ENCODE measurements around the gene EVC2. TPM values are rescaled to one million over a fixed set of nuclear protein-coding genes. Genes with fewer than 3 reads are reported as not detected.

EVC2 gene
- total RNA-seq, 1 donor from 2014 or later = 1.4 TPM

DNA sequence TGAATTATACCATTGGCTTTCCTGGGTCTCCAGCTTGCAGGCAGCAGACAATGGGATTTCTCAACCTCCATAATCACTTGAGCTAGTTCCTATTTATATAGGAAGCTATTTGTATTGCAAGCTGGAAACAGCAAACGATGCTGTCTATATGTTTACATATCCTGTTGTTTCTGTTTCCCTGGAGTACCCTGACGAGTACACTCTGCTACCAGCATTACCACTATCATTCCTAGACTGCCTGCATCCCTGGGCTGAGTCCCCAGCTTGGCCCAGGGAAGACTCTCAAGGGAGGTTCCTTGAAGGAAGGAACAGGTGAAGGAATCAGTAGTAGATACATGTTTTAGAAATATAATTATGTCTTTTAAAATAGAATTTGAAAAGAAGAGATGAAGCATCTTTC is 81.4 kb downstream of the EVC2 start:
- Histone ChIP-seq H3K36me3 (peaks cover 43% of the 10 kb centered on the region), H3K4me3 (no peak overlapping the region), H3K27ac (replicated peaks) (no peak overlapping the region), H3K9me3 (replicated peaks) (no peaks in the 10 kb centered on the region), H3K27me3 (ENCODE audit: low read depth) (no peaks in the 10 kb centered on the region), H3K4me1 (no peaks in the 10 kb centered on the region)
- no peak for DNase-seq
- TF ChIP-seq, protein P1, sequence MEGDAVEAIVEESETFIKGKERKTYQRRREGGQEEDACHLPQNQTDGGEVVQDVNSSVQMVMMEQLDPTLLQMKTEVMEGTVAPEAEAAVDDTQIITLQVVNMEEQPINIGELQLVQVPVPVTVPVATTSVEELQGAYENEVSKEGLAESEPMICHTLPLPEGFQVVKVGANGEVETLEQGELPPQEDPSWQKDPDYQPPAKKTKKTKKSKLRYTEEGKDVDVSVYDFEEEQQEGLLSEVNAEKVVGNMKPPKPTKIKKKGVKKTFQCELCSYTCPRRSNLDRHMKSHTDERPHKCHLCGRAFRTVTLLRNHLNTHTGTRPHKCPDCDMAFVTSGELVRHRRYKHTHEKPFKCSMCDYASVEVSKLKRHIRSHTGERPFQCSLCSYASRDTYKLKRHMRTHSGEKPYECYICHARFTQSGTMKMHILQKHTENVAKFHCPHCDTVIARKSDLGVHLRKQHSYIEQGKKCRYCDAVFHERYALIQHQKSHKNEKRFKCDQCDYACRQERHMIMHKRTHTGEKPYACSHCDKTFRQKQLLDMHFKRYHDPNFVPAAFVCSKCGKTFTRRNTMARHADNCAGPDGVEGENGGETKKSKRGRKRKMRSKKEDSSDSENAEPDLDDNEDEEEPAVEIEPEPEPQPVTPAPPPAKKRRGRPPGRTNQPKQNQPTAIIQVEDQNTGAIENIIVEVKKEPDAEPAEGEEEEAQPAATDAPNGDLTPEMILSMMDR (IDR thresholded peaks at IDR 0.05; ENCODE audit: borderline replicate concordance) = no peak
- intact Hi-C loops (cut with micrococcal nuclease) = no loop called here

DNA sequence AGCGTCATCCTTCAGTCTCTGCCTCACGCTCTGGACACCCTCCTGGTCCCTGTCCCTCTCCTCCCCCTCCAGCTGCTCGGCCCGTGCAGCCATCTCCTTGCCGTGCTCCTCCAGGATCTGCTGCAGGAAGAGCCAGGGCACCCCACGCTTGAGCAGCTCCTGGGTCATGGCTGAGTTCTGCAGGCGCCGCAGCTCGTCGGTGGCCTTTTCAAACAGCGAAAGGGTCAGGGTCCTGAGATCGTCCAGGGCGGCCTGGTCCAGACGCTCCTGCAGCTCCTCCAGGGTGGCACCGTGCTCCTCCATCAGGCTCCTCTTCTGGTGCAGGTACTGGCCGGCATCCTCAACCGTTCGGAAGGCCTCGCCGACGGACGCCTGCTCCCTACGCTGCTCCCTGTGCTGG is 85.8 kb downstream of the EVC2 start:
- intact Hi-C loops (cut with micrococcal nuclease) = no loop called here
- Histone ChIP-seq H3K4me1 (no peaks in the 10 kb centered on the region), H3K36me3 (peaks cover 51% of the 10 kb centered on the region), H3K9me3 (replicated peaks) (no peaks in the 10 kb centered on the region), H3K27me3 (ENCODE audit: low read depth) (no peaks in the 10 kb centered on the region), H3K4me3 (no peak overlapping the region), H3K27ac (replicated peaks) (no peak overlapping the region)
- no peak for DNase-seq
- TF ChIP-seq, protein P1 (IDR thresholded peaks at IDR 0.05; ENCODE audit: borderline replicate concordance) = no peak

DNA sequence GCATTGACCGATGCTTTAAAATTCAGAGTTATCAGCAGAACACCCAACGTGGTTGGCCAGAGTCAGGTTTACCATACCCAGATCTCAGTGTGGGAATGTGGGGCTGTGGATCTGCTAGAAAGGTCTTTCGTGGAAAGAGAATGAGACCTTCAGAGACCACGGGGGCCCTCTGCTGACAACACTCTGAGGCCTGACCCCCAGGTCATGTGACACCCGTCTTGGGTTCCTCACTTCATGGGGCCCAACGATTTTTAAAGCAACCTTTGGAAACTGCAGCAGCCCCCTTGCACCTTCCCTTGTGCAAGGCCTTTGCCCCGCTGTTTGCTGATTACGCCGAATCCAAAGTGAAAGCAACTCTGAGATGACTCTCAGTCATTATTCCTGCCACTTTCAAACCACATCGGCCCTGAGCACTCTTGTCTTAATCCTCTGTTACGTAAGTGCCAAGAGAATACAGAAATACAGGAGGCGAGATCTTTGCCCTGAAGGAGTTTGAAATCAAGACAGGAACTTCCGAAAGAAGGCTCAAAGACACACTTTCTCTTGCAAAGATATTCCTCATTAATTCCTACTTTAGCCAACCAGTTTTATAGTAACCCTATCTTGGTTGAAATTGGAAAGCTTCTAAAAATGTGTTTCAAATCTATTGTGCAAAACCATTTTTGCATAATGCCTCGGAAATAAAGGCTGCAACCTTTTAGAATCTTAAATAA is 88.3 kb downstream of the EVC2 start:
- Histone ChIP-seq H3K4me3 (no peak overlapping the region), H3K27me3 (ENCODE audit: low read depth) (no peaks in the 10 kb centered on the region), H3K9me3 (replicated peaks) (no peaks in the 10 kb centered on the region), H3K27ac (replicated peaks) (no peak overlapping the region), H3K36me3 (peaks cover 46% of the 10 kb centered on the region), H3K4me1 (no peaks in the 10 kb centered on the region)
- intact Hi-C loops (cut with micrococcal nuclease) = no loop called here
- TF ChIP-seq, protein P1 (IDR thresholded peaks at IDR 0.05; ENCODE audit: borderline replicate concordance) = no peak
- no peak for DNase-seq

DNA sequence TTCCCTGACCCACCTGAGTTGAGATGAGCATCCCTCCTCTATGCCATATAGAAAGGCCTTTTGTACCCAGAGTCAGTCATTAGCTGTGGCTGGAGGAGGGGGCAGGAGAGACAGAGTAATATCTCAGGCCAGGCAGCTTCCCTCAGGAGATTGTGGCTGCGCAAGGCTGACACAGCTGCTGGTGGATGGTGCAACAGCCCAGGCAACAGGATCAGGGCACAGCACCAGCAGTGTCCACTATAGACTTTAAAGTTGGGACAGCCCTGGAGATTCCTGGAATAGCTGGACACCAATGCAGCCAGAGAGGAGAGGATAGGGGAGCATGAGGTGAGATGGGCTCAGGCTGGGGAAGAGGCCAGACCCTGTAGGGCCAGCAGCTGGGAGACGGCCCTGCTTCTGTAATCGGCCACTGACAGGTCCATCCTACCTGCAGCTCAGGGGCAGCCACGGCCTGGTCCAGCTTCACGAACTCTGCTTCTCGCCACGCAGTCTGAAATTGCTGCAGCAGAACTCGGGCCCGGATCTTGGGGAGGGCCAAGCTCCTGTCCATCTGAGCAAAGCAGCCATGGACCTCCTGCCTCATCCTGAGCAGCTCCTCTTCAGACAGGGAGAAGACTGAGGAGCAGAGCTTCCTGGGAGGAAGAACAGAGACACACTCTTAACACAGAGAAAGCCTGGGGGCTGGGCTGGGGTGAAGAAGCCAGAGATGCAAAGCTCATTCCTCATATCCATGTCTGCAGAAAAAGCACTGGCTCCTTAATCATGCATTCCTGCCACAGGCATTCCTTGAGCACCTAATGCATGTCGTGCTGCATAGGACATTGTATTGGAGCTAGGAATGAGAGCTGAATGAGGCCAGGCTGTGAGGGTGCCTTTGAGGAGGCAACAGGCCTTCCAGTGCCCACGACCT is 90.1 kb downstream of the EVC2 start:
- Histone ChIP-seq H3K9me3 (replicated peaks) (no peaks in the 10 kb centered on the region), H3K36me3 (peaks cover 31% of the 10 kb centered on the region), H3K27me3 (ENCODE audit: low read depth) (no peaks in the 10 kb centered on the region), H3K27ac (replicated peaks) (no peak overlapping the region), H3K4me3 (no peak overlapping the region), H3K4me1 (no peaks in the 10 kb centered on the region)
- TF ChIP-seq, protein P1 (IDR thresholded peaks at IDR 0.05; ENCODE audit: borderline replicate concordance) = no peak
- intact Hi-C loops (cut with micrococcal nuclease) = no loop called here
- no peak for DNase-seq

DNA sequence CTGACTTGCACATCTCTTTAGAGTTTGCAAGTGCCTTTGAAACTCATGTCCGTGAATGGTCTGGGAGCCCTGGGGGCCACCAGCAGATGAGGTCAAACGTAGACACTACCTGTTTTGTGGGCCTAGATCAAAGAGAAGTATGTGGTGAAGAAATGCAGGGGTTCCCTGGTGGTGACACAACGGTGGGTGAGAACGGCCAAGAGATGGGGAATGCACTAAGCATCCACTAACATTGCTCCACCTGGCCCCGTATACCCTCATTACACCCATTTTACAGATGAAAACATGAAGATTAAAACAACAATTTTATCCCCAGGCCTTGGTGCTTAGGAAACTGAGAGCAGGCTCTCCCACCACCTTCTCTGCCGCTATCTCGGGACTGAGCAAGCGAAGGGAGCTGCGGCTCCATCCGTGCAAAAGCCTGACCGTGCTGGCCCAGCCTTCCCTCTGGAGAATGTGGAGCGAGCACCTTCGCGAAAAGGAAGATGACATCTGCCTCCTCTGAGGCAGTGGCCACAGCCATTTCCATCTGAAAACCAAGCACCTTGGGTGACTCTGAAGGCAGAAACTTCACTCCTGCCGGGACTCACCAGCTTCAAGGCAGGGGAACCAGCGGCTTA is 91.9 kb downstream of the EVC2 start:
- peaks cover 18% of the 10 kb centered on the region for H3K36me3 ChIP-seq
- intact Hi-C loops (cut with micrococcal nuclease) = no loop called here
- TF ChIP-seq, protein P1 (IDR thresholded peaks at IDR 0.05; ENCODE audit: borderline replicate concordance) = no peak
- H3K27ac ChIP-seq (replicated peaks) = no peak overlapping the region
- H3K4me1 ChIP-seq = no peaks in the 10 kb centered on the region
- no peak for DNase-seq
- no peaks in the 10 kb centered on the region for H3K27me3 ChIP-seq (ENCODE audit: low read depth)
- H3K9me3 ChIP-seq (replicated peaks) = no peaks in the 10 kb centered on the region
- H3K4me3 ChIP-seq = no peak overlapping the region

Measured in left ventricle myocardium inferior (tissue), 1 donor.